Tibial nerve (tissue), 4 donors: ENCODE data around the gene CD209.

ENCODE experiments used
- EP300 ChIP-seq, 2 donors: sonication (generic); formaldehyde crosslinking; IDR thresholded peaks; one replicate each; pipeline ENCODE4 v1.6.1; 2017; ENCODE audit warnings: antibody characterized with exemption in 2 of 2, mild to moderate bottlenecking in 1 of 2
- POLR2A ChIP-seq, 2 donors: fragments of 450-650 bp; IDR thresholded peaks; one replicate each; pipeline ENCODE4 v1.6.1; 2017; ENCODE audit warnings: antibody characterized with exemption in 2 of 2, mild to moderate bottlenecking in 2 of 2, moderate library complexity in 2 of 2
- TF ChIP-seq, protein P1 (sequence below), 5 experiments: fragments of 200-600 bp in 3 of 5; fragments of 450-650 bp in 2 of 5; sonication (generic) in 3 of 5; IDR thresholded peaks; one replicate each; pipeline ENCODE4 v1.5.1; 2016 to 2019; ENCODE audit warnings: antibody characterized with exemption in 5 of 5, mild to moderate bottlenecking in 3 of 5, moderate library complexity in 2 of 5

DNA sequence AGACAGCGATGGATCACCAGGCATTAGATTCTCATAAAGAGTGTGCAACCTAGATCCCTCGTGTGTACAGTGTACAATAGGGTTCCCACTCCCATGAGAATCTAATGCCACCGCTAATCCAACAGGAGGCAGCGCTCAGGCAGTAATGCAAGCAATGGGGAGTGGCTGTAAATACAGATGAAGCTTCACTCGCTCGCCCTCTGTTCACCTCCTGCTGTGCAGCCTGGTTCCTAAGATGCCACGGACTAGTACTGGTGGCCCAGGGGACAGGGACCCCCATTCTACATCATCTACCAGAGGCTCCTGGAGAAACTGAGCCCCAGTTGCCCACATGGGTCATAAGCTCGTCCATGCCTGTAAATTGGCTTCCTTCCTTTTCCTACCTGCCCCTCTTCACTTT is 23.7 kb upstream of the CD209 start:
- TF ChIP-seq, protein P1, sequence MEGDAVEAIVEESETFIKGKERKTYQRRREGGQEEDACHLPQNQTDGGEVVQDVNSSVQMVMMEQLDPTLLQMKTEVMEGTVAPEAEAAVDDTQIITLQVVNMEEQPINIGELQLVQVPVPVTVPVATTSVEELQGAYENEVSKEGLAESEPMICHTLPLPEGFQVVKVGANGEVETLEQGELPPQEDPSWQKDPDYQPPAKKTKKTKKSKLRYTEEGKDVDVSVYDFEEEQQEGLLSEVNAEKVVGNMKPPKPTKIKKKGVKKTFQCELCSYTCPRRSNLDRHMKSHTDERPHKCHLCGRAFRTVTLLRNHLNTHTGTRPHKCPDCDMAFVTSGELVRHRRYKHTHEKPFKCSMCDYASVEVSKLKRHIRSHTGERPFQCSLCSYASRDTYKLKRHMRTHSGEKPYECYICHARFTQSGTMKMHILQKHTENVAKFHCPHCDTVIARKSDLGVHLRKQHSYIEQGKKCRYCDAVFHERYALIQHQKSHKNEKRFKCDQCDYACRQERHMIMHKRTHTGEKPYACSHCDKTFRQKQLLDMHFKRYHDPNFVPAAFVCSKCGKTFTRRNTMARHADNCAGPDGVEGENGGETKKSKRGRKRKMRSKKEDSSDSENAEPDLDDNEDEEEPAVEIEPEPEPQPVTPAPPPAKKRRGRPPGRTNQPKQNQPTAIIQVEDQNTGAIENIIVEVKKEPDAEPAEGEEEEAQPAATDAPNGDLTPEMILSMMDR (IDR thresholded peaks at IDR 0.05): no peak
- TF ChIP-seq POLR2A (IDR thresholded peaks at IDR 0.05): no peak
- TF ChIP-seq EP300 (IDR thresholded peaks at IDR 0.05): no peak
